Measurements from ENCODE around the gene ZBTB39.
"Not testable (repeated sequence)": the region's sequence is repeated elsewhere in the genome, so short reads cannot be mapped to it uniquely, and the experiment has no call there.

ZBTB39 gene

DNA sequence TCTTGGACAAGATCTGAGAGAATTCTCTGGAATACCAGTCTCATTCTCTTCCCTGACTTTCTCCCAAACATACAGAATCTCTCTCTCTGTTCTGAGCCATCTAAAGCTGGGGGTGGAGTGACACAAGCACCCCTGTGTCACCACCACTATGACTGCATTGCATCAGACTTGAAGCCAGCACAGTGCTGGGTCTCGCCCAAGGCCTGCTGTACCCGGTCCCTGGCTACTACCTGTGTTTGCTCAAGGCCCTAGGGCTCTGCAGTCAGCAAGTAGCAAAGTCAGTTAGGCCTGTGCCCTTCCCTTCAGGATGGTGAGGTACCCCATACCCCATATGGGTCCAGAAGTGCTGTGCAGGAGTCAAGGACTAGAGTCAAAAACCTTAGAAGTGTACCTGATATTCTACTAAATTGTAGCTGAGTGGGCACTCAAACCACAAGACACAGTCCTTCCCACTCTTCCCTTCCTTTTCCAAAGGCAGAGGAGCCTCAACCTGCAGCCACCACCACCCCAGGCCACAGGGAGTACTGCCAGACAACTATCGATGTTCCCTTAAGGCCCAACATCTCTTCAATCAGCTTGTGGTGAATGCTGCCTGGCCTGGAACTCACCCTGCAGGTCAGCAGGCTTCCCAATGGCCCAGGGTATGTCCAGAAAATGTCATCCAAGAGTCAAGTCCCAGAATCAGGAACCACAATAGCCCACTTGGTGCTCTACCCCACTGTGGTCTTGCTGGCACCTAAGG is 27.8 kb downstream of the ZBTB39 start:
- DNase-seq = no peak

- DNase-seq = not testable (repeated sequence)
Measured at GRCh38 chr12:56977361-56977760, 29.0 kb downstream of the ZBTB39 start.

DNA sequence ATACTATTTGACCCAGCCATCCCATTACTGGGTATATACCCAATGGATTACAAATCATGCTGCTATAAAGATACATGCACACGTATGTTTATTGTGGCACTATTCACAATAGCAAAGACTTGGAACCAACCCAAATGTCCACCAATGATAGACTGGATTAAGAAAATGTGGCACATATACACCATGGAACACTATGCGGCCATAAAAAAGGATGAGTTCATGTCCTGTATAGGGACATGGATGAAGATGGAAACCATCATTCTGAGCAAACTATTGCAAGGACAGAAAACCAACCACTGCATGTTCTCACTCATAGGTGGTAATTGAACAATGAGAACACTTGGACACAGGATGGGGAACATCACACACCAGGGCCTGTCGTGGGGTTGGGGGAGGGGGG is 32.1 kb downstream of the ZBTB39 start:
- not testable (repeated sequence) for DNase-seq

DNA sequence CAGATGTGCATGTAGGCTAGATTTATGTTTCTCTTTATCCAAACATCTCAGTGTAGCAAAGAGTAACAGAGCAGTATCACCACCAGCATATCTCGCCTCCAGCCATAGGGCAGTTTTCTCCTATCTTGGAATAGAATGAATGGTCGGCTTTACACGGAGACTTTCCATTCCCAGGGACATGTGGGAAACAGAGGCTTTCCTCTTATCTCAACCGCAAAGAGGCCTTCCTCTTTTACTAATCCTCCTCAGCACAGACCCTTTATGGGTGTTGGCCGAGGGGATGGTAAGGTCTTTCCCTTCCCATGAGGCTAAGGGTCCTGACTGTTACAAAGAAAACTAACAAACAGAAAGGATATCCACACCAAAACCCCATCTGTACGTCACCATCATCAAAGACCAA is 37.4 kb downstream of the ZBTB39 start:
- not testable (repeated sequence) for DNase-seq

DNA sequence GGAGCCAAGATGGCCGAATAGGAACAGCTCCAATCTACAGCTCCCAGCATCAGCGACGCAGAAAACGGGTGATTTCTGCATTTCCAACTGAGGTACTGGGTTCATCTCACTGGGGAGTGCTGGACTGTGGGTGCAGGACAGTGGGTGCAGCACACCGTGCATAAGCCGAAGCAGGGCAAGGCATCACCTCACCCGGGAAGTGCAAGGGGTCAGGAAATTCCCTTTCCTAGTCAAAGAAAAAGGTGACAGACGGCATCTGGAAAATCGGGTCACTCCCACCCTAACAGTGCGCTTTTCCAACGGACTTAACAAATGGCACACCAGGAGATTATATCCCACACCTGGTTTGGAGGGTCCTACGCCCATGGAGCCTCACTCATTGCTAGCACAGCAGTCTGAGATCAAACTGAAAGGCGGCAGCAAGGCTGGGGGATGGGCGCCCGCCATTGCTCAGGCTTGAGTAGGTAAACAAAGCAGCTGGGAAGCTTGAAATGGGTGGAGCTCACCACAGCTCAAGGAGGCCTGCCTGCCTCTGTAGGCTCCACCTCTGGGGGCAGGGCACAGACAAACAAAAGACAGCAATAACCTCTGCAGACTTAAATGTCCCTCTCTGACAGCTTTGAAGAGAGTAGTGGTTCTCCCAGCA is 40.2 kb downstream of the ZBTB39 start:
- DNase-seq = peak; percentile 38

GRCh38 chr12:56965124-56965523 is 41.2 kb downstream of the ZBTB39 start:
- not testable (repeated sequence) for DNase-seq

DNA sequence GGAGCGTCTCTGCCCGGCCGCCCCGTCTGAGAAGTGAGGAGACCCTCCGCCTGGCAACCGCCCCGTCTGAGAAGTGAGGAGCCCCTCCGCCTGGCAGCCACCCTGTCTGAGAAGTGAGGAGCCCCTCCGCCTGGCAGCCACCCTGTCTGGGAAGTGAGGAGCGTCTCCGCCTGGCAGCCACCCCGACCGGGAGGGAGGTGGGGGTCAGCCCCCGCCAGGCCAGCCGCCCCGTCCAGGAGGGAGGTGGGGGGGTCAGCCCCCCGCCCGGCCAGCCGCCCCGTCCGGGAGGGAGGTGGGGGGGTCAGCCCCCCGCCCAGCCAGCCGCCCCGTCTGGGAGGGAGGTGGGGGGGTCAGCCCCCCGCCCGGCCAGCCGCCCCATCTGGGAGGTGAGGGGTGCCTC is 42.8 kb downstream of the ZBTB39 start:
- DNase-seq = not testable (repeated sequence)

GRCh38 chr12:56962247-56962646 is 44.1 kb downstream of the ZBTB39 start:
- not testable (repeated sequence) for DNase-seq

DNA sequence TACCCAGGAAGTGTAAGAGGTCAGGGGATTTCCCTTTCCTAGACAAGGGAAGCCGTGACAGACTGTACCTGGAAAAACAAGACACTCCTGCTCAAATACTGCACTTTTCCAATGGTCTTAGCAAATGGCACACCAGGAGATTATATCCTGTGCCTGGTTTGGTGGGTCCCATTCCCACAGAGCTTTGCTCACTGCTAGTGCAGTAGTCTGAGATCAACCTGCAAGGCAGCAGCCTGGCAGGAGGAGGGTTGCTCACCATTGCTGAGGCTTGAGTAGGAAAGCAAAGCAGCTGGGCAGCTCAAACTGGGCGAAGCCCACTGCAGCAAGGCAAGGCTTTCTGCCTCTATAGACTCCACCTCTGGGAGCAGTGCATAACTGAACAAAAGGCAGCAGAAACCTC is 47.9 kb downstream of the ZBTB39 start:
- no peak for DNase-seq

DNA sequence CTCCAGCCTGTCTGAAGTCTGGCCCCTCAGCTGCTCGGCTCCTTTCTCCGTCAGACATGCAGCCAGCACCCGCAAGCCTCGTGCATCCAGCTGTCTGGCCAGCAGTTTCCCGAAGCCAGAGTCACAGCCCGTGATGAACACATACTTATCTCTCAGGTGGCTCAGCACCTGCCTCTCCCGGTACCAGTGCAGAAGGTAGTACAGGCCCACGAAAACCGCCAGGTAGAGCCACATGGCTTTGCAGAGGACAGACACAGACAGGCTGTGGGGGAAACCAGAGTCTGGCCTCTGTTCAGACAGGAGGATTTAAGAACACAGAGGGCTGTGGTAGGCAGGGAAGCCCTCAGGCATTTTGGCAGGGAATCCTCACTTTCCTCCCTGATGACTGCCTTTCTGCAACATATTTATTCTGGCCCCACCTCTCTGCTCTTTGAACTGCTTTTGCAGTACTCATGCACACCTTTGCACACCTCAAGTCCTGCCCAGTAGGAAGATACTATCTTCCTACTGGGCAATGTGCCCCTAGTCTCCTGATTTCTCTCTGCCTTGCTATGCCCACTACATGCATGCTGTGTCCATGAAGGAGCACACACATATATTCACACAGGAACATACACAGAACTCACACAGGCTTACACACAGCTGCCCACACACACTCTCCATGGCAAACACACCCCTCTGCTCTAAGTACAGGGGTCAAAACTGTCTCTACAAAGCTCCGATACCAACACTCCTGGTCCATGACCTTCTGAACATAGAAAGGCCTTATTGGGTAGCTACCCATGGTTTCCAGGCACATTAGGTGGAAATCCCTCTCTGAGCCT is 48.9 kb downstream of the ZBTB39 start, which contains the start of gene RDH16:
Gene RDH16, minus strand, starts transcription at position 380 of the 824 bp plus-strand sequence. Its CDS starts 146 bp downstream, at position 234.
- DNase-seq = no peak

GRCh38 chr12:56955631-56956256 is 50.6 kb downstream of the ZBTB39 start:
- DNase-seq = no peak

GRCh38 chr12:56954958-56955355 is 51.4 kb downstream of the ZBTB39 start:
- no peak for DNase-seq

- no peak for DNase-seq
Measured at GRCh38 chr12:56954057-56954957, 52.0 kb downstream of the ZBTB39 start.

DNA sequence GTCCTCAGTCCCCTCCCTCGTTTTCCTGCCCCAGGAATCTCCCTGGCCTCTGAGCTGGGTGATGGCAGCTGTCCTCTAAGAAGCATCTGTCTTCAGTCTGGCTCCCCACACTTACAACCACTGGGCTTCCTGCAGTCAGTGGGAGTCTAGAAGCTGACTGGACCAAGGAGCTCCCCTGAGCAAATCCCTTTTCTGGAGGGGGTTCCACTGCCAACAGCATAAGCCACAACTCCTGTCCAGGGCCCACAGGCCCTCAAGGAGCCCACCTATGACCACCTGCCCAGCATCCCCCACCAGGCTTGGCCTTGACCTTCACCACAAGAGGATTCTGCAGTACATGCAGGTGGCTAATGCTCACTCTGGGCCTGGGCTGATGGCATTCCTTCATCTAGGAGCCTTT is 53.0 kb downstream of the ZBTB39 start:
- DNase-seq = no peak

DNA sequence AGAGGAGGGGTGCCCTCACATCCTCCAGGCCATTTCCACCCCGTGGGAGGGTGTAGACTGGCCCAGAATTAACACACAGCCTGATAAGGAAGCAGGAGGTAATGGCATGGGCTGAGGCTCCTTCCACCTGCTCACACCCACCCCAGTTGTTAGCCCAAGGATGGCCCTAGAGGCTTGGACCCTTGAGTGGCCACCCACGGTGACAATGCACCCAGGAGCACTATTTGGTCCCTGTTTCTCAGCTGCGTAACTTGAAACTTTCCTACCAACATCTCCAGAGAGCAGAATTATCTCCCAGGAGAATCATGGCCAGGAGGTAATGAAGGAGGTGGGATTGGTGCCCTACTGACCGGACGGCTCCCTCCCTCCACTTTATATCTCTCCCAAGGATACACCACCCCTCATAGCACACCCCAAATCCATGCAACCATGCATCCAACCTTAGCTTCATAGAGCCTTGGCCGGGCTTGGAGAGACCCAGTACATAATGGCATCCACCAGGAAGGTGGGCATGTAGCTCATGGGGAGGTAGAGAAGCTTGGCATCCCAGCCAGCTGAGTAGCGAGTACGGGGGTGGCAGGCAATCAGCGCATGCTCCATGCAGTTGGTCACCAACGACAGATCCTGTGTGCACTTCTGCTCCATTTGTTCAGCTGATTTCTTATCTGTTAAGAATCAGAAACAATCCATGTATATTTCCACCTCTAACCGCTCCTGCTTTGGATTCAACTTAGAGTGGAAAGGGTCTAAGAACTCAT is 54.6 kb downstream of the ZBTB39 start:
- no peak for DNase-seq

GRCh38 chr12:56948881-56949280 is 57.5 kb downstream of the ZBTB39 start:
- no peak for DNase-seq
